GM15510 (cell line): ENCODE measurements around the gene SLC39A11.

Experiments
- POLR2A ChIP-seq: IDR thresholded peaks from 3 replicates; pipeline ENCODE4 v1.6.1; 2011; ENCODE audit warnings: borderline replicate concordance; ENCODE audit not compliant: insufficient read length; ENCODE audit errors: extremely low read depth

Gene SLC39A11

DNA sequence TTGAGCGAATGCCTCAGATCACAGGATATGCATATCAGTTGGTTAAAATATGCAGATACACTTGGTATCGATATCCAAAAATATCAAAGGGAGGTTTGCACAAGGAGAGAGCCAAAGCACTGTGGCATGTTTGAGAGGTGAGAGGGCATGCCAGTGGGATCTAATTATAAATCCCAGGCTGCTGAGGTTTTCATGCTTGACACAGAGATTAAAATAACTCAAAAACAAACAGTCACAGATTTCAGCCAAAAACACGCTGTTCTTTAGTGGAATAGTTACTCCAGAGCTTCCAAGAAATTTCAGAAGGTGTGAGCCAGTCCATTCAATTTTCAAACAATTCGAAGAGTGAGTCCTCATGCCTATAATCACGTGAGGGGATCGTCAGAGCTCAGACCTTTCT, 493.8 kb downstream of the SLC39A11 start:
- TF ChIP-seq POLR2A, result no peak

DNA sequence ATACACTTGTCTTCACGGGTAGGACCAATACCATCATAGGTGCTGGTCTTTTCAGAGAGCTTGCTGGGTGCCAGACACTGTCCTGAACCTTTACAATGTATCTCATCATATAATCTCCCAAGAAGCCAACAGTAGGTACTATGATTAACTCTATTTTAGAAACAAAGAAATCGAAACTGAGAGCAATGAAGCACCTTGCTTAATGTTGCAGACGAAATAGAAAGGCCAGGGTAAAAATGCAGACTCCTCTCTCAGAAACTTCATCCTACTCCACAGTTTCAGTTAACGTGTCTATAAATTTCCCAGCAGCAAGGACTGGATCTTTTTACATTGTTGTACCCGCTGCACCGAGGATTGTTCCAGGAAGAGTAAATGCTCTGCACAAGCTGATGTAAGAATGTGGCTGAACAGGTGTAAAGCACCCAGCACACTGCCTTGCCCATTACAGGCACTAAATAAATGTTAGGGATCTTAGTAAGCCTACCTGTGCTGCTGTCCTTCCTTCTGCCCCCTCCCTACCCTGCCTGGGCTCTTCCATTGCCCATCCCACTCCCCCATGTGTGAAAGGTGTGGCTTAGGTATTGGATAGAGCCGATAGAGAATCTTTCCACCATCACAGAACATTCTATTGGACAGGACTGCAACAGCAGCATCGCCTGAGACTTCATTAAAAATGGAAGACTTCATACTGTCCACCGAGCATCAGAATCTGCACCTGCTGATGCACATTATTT, 495.0 kb downstream of the SLC39A11 start:
- no peak for TF ChIP-seq POLR2A
